ENCODE data around the gene ZBTB5.
"Not testable (repeated sequence)": the region's sequence is repeated elsewhere in the genome, so short reads cannot be mapped to it uniquely, and the experiment has no call there.

ZBTB5 gene

GRCh38 chr9:37486256-37486615, 21.0 kb upstream of the ZBTB5 start:
- DNase-seq (ENCODE audit: low read depth, low spot score) = no peak

- DNase-seq (ENCODE audit: low read depth, low spot score) = peak; percentile 92
These were observed 20.4 kb upstream of the ZBTB5 start, which contains the start of gene POLR1E for GRCh38 chr9:37485389-37486255. Gene POLR1E, plus strand, starts transcription at chr9:37485948. Its CDS starts 100 bp downstream, at chr9:37486048.

- no peak for DNase-seq (ENCODE audit: low read depth, low spot score)
These were observed 15.5 kb upstream of the ZBTB5 start for GRCh38 chr9:37480759-37481158.

DNA sequence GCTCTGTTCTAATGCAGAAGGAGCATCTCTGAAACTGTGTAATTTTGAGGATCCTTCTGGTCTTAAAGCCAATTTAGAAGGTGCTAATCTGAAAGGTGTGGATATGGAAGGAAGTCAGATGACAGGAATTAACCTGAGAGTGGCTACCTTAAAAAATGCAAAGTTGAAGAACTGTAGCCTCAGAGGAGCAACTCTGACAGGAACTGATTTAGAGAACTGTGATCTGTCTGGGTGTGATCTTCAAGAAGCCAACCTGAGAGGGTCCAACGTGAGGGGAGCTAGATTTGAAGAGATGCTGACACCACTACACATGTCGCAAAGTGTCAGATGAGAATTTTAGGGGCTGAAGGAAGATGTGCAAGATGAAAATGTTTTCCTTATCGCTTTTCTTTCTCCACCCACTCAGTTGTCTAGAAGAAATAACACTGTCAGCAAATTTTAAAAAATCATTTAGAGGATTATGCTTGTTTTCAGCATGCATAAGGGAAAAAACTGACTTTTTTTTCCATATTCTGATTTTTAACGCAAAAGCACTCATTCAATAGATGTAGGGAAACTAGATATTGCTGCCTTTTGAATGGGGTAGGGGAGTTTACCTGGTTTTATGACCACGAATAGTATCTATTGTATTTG, 12.9 kb upstream of the ZBTB5 start:
- not testable (repeated sequence) for DNase-seq (ENCODE audit: low read depth, low spot score)

- DNase-seq (ENCODE audit: low read depth, low spot score) = not testable (repeated sequence)
These were observed 12.2 kb upstream of the ZBTB5 start for GRCh38 chr9:37477443-37477842.

DNA sequence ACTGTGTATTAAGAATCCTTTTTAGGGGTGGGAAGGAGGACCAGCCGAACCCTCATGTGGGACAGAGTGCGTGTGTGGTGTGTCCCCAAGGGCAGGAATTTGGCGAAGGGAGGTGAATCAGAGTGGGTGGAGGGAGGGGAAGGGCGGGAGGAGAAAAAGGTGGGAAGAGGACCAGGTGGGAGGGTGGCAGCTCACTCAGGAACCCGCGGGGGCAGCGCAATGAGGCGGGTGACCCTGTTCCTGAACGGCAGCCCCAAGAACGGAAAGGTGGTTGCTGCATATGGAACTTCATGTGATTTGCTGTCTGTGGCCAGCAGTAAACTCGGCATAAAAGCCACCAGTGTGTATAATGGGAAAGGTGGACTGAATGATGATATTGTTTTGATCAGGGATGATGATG, 11.7 kb upstream of the ZBTB5 start:
- no peak for DNase-seq (ENCODE audit: low read depth, low spot score)

- DNase-seq (ENCODE audit: low read depth, low spot score) = no peak
These were observed 9.2 kb upstream of the ZBTB5 start for GRCh38 chr9:37474438-37474837.

GRCh38 chr9:37473982-37474381, 8.7 kb upstream of the ZBTB5 start:
- not testable (repeated sequence) for DNase-seq (ENCODE audit: low read depth, low spot score)

GRCh38 chr9:37471942-37472684, 6.9 kb upstream of the ZBTB5 start:
- no peak for DNase-seq (ENCODE audit: low read depth, low spot score)

GRCh38 chr9:37468620-37469019, 3.4 kb upstream of the ZBTB5 start:
- DNase-seq (ENCODE audit: low read depth, low spot score) = no peak

GRCh38 chr9:37467530-37467929, 2.3 kb upstream of the ZBTB5 start:
- DNase-seq (ENCODE audit: low read depth, low spot score) = not testable (repeated sequence)

- no peak for DNase-seq (ENCODE audit: low read depth, low spot score)
These were observed 923 bp upstream of the ZBTB5 start for GRCh38 chr9:37466037-37466709.

GRCh38 chr9:37464426-37465248, 613 bp downstream of the ZBTB5 start:
- DNase-seq (ENCODE audit: low read depth, low spot score) = peak; percentile 30

DNA sequence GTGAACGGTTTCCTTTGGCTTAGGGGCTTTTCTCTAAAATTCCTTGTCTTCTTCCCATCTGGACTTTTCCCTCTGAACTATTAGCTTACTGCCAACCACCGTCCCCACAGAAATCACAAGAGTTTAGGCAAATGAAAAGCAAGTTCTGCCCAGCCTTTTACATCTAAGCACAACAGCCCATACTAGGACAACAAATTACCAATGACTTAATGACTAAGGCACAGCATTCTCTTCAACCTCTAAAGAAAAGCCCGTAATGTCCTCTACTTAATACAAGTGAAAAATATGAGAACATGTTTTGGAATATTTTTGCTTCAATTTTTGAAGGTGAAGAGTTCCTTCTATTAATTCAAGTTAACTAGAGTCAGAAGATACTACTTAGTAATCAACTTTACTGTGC, 1.2 kb downstream of the ZBTB5 start:
- no peak for DNase-seq (ENCODE audit: low read depth, low spot score)

GRCh38 chr9:37456817-37457216, 8.4 kb downstream of the ZBTB5 start:
- DNase-seq (ENCODE audit: low read depth, low spot score) = no peak

GRCh38 chr9:37455884-37456647, 9.2 kb downstream of the ZBTB5 start:
- no peak for DNase-seq (ENCODE audit: low read depth, low spot score)

GRCh38 chr9:37454238-37454637, 11.0 kb downstream of the ZBTB5 start:
- no peak for DNase-seq (ENCODE audit: low read depth, low spot score)

DNA sequence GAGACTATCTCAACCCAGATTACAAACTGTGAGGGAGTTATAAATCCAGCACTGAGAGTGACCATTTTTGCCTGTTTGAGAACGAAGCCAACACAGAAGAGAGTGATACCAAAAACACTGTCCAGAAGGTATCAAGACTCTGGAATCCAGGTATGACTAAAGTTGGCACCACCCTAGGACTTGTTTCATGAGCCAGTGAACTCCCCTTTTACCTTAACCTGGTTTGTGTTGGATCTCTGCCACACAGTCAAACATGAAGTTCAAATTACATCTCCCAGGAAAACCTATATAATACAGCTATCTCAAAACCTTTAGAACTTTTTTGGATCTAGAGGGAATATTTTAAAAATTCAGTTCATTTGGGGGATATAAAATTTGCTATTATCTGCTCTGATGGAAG, 11.4 kb downstream of the ZBTB5 start:
- DNase-seq (ENCODE audit: low read depth, low spot score) = no peak

- no peak for DNase-seq (ENCODE audit: low read depth, low spot score)
These were observed 12.6 kb downstream of the ZBTB5 start for GRCh38 chr9:37452611-37453010.

DNA sequence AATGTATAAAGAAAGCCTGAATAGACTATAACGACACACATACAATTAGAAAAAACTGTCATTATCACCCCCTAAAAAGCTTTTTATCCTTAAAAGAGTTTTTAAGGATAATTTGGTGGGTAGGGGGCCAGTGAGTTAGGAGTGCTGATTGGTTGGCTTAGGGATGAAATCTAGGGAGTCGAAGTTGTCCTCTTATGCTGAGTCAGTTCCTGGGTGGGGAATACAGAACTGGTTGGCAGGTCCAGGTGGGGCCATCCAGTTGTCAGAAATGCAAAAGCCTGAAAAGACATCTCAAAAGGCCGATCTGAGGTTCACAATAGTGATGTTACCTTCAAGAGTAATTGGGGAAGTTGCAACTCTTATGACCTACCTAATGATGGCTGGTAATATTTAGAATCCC, 13.6 kb downstream of the ZBTB5 start:
- no peak for DNase-seq (ENCODE audit: low read depth, low spot score)

All from activated CD4-positive, CD25-positive, alpha-beta regulatory T cell treated with anti-CD3 and anti-CD28 coated beads, Interleukin-2, amount 50 U/mL, for 16 hours (primary cell).